Measurements from ENCODE around the gene AGFG1. TPM values are rescaled to one million over a fixed set of nuclear protein-coding genes. Genes with fewer than 3 reads are reported as not detected.
"Not testable (repeated sequence)": the region's sequence is repeated elsewhere in the genome, so short reads cannot be mapped to it uniquely, and the experiment has no call there.

AGFG1 gene
- total RNA-seq, 1 donor = 56.1 TPM

DNA sequence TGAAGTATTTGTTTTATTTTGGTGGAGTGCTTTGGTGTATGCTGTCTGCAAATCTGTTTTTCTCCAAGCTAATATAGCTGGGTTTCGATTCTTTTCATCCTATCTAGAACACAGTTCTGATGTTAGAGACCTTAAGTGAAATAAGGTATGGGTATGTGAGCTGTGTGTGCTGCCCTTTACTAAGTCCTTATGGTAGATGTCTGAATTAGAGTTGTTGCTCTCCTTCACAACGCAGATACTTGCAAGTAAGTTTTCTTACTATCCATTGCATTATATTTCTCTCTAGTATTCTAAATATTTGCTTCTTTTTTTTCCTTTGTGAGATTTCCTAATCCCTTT, 38.6 kb downstream of the AGFG1 start:
- H3K4me3 ChIP-seq (ENCODE audit: low read depth, low read length) = peak overlapping the region; percentile 10
- peak; percentile 51 for DNase-seq (ENCODE audit: low read depth)
- TF ChIP-seq, protein P1, sequence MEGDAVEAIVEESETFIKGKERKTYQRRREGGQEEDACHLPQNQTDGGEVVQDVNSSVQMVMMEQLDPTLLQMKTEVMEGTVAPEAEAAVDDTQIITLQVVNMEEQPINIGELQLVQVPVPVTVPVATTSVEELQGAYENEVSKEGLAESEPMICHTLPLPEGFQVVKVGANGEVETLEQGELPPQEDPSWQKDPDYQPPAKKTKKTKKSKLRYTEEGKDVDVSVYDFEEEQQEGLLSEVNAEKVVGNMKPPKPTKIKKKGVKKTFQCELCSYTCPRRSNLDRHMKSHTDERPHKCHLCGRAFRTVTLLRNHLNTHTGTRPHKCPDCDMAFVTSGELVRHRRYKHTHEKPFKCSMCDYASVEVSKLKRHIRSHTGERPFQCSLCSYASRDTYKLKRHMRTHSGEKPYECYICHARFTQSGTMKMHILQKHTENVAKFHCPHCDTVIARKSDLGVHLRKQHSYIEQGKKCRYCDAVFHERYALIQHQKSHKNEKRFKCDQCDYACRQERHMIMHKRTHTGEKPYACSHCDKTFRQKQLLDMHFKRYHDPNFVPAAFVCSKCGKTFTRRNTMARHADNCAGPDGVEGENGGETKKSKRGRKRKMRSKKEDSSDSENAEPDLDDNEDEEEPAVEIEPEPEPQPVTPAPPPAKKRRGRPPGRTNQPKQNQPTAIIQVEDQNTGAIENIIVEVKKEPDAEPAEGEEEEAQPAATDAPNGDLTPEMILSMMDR (IDR thresholded peaks at IDR 0.05; ENCODE audit: insufficient read depth, low read depth, low read length) = no peak

DNA sequence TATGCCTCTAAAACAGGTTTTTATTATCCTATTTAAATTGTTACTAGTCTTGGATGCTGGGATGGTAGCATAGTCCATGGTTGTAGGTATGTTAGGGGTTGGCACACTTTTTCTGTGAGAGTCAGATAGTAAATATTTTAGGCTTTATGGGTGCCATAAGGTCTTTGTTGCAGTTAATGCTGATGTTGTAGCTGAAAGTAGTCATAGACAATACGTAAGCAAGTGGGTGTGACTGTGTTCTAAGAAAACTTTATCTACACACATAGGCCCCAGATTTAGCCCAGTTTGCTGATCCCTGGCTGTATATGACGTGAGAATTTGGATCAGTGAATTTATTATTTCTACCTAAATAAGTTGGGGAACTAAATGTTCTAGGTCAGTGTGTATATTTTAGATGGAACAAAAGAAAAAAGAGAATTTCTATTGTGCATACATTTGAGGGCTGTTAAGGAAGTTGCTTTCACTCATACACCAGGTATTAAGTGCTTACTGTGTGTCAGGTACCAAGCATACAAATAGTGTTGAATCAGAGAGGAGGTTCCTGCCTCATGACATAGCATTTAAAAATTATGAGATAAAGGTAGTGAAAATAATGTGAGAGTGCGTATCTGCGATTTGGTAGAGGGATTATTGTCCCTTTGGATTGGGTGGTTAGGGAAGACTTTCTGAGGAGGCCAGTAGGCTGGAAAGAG, 39.4 kb downstream of the AGFG1 start:
- peak; percentile 80 for DNase-seq (ENCODE audit: low read depth)
- TF ChIP-seq, protein P1 (IDR thresholded peaks at IDR 0.05; ENCODE audit: insufficient read depth, low read depth, low read length) = no peak

DNA sequence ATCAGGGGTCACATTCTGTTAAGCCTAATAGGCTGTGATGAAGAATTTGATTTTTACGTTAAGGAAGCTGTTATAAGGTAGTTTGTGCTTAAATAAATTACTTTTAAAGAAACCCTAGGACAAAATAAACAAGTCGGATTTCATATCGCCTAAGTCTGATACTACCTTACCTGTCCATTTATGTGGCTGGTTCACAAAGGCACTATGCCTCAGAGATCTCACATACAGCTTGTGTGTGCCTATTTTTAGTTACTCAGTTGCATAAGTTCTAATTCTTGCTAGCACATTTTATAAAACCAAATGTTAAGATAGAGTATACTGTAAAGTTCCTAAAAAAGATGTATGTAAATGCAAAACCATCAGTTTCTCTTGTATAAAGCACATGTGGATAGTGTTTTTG, 40.0 kb downstream of the AGFG1 start:
- TF ChIP-seq, protein P1 (IDR thresholded peaks at IDR 0.05; ENCODE audit: insufficient read depth, low read depth, low read length) = no peak
- no peak overlapping the region for H3K4me3 ChIP-seq (ENCODE audit: low read depth, low read length)
- no peak for DNase-seq (ENCODE audit: low read depth)

More for the DNA sequence above, 39.4 kb downstream of the AGFG1 start:
- no peak overlapping the region for H3K4me3 ChIP-seq (ENCODE audit: low read depth, low read length)

DNA sequence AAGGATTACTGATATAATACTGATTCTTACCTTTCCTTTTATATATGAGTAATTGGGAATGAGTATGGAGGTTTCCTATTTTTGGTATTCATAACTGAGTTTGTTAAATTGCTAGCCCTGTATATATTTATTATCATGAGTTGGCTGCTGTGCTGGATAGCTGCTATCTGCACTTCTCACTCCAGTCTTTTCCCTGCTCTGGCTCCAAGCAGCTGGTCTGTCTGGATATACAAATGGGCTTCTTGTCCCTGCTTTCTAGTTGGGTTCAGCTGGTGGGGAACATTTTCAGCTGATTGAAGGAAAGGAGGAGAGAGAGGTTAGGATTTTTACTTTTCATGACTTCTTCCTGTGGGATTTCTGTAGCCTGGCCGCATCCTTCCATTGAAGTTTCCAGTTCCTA, 41.2 kb downstream of the AGFG1 start:
- TF ChIP-seq, protein P1 (IDR thresholded peaks at IDR 0.05; ENCODE audit: insufficient read depth, low read depth, low read length) = no peak
- no peak overlapping the region for H3K4me3 ChIP-seq (ENCODE audit: low read depth, low read length)
- no peak for DNase-seq (ENCODE audit: low read depth)

DNA sequence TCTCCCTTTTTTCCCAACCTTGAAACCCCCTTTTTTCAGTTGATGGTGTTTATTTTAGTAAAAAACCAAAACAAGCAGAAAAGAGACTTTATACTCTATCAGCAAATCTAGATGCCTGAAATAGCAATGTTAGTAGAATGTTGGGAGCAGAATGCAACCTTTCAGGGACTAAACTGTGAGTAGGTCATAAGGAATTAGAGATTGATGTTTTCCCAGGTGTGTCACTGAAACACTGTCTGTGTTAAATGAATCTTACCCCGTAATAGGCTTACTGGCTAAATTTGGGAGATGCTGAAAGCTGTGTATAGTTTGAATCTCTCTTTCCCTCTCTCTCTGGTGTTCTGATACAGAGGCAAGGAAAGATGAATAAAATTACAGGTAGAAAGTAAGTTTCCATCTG, 43.8 kb downstream of the AGFG1 start:
- no peak for DNase-seq (ENCODE audit: low read depth)
- TF ChIP-seq, protein P1 (IDR thresholded peaks at IDR 0.05; ENCODE audit: insufficient read depth, low read depth, low read length) = no peak
- no peak overlapping the region for H3K4me3 ChIP-seq (ENCODE audit: low read depth, low read length)

DNA sequence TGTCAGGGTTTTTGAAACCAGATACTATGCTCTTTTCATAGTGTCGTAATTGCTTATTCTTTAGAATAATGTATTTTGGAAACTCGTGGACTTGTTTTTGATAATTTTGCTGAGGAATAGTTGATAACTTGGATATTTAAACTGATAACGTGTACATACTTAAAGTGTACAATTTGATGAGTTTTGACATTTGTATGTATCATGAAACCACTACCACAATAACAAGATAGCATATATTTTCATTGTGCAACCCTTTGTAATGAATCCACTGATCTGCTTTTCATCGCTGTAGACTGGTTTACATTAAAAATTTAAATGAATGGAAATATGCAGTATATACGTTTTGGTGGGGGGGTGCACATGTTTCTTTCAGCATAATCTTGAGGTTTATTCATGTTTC, 45.8 kb downstream of the AGFG1 start:
- TF ChIP-seq, protein P1 (IDR thresholded peaks at IDR 0.05; ENCODE audit: insufficient read depth, low read depth, low read length) = no peak
- H3K4me3 ChIP-seq (ENCODE audit: low read depth, low read length) = no peak overlapping the region
- no peak for DNase-seq (ENCODE audit: low read depth)

DNA sequence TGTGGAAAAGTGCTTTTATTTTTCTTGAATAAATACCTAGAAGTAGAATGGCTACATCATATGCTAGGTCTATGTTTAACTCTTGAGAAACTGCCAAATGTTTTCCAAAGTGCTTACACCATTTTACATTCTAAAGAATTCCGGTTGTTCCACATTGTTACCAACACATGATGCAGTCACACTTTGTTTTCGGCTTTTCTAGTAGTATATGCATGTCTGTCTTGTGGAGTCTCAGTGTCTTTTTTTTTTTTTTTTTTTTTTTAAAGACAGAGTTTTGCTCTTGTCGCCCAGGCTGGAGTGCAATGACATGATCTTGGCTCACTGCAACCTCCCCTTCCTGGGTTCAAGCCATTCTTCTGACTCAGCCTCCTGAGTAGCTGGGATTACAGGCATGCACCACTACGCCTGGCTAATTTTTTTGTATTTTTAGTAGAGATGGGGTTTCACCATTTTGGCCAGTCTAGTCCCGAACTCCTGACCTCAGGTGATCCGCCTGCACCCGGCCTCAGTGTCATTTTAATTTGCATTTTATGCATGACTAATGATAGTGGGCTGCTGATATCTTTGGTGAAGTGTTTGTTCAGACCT, 46.4 kb downstream of the AGFG1 start:
- H3K4me3 ChIP-seq (ENCODE audit: low read depth, low read length) = not testable (repeated sequence)
- peak; percentile 71 for DNase-seq (ENCODE audit: low read depth)

DNA sequence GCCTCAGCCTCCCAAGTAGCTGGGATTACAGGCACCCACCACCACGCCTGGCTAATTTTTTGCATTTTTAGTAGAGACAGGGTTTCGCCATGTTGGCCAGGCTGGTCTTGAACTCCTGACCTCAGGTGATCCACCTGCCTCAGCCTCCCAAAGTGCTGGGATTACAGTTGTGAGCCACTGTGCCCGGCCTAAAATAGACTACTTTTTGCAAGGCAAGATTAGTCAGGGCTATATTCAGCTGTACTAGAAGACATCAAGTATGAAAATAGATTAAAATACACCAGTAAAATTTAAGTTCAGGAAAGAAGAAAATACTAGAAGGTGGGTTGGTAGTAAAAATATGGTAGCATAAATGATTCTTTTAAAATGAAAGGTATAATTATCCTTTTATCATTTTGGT, 49.2 kb downstream of the AGFG1 start:
- DNase-seq (ENCODE audit: low read depth); H3K4me3 ChIP-seq (ENCODE audit: low read depth, low read length): not testable (repeated sequence)
